DMS53 (cell line): ENCODE measurements around the gene ARHGAP19.

Source experiments
- DNase-seq: peaks from one replicate; lab custom pipeline; 2025; lab: John Stamatoyannopoulos, UW

ARHGAP19 gene

GRCh38 chr10:97228775-97229157 lies 63.7 kb downstream of the ARHGAP19 start:
- no peak for DNase-seq

- DNase-seq = no peak
These were observed 64.2 kb downstream of the ARHGAP19 start for GRCh38 chr10:97228130-97228774.

- no peak for DNase-seq
These were observed 66.0 kb downstream of the ARHGAP19 start for GRCh38 chr10:97226398-97226797.

- no peak for DNase-seq
These were observed 67.7 kb downstream of the ARHGAP19 start for GRCh38 chr10:97224483-97225435.

- peak; percentile 77 for DNase-seq
These were observed 70.0 kb downstream of the ARHGAP19 start for GRCh38 chr10:97222326-97222961.

- DNase-seq = no peak
These were observed 72.1 kb downstream of the ARHGAP19 start for GRCh38 chr10:97220355-97220754.

GRCh38 chr10:97217299-97217698 lies 75.1 kb downstream of the ARHGAP19 start:
- no peak for DNase-seq

- DNase-seq = no peak
These were observed 76.7 kb downstream of the ARHGAP19 start for GRCh38 chr10:97215619-97216260.

GRCh38 chr10:97213431-97213830 lies 79.0 kb downstream of the ARHGAP19 start:
- DNase-seq = no peak

- no peak for DNase-seq
These were observed 81.2 kb downstream of the ARHGAP19 start for GRCh38 chr10:97211229-97211628.

- peak; percentile 77 for DNase-seq
These were observed 81.9 kb downstream of the ARHGAP19 start for GRCh38 chr10:97210543-97210960.

GRCh38 chr10:97207756-97208346 lies 84.6 kb downstream of the ARHGAP19 start:
- DNase-seq = no peak

- no peak for DNase-seq
These were observed 85.3 kb downstream of the ARHGAP19 start for GRCh38 chr10:97207131-97207530.

- DNase-seq = no peak
These were observed 87.4 kb downstream of the ARHGAP19 start for GRCh38 chr10:97204826-97205679.

GRCh38 chr10:97203220-97203619 lies 89.2 kb downstream of the ARHGAP19 start:
- DNase-seq = no peak

GRCh38 chr10:97200616-97201015 lies 91.8 kb downstream of the ARHGAP19 start:
- DNase-seq = no peak

GRCh38 chr10:97199152-97199551 lies 93.3 kb downstream of the ARHGAP19 start:
- no peak for DNase-seq

GRCh38 chr10:97197030-97197500 lies 95.4 kb downstream of the ARHGAP19 start:
- DNase-seq = no peak

- peak; percentile 89 for DNase-seq
These were observed 96.0 kb downstream of the ARHGAP19 start for GRCh38 chr10:97196223-97197029.

GRCh38 chr10:97195706-97196222 lies 96.7 kb downstream of the ARHGAP19 start:
- peak; percentile 48 for DNase-seq
